ENCODE data around the gene LPP.

GRCh38 chr3:188482929-188483328 lies 329.0 kb downstream of the LPP start:
- TF ChIP-seq POLR2A (IDR thresholded peaks at IDR 0.05; ENCODE audit: low read depth, low read length) = no peak
- TF ChIP-seq, protein P1, sequence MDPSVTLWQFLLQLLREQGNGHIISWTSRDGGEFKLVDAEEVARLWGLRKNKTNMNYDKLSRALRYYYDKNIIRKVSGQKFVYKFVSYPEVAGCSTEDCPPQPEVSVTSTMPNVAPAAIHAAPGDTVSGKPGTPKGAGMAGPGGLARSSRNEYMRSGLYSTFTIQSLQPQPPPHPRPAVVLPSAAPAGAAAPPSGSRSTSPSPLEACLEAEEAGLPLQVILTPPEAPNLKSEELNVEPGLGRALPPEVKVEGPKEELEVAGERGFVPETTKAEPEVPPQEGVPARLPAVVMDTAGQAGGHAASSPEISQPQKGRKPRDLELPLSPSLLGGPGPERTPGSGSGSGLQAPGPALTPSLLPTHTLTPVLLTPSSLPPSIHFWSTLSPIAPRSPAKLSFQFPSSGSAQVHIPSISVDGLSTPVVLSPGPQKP (IDR thresholded peaks at IDR 0.05; ENCODE audit: borderline replicate concordance, low read depth, low read length) = no peak
- TF ChIP-seq, protein P2, sequence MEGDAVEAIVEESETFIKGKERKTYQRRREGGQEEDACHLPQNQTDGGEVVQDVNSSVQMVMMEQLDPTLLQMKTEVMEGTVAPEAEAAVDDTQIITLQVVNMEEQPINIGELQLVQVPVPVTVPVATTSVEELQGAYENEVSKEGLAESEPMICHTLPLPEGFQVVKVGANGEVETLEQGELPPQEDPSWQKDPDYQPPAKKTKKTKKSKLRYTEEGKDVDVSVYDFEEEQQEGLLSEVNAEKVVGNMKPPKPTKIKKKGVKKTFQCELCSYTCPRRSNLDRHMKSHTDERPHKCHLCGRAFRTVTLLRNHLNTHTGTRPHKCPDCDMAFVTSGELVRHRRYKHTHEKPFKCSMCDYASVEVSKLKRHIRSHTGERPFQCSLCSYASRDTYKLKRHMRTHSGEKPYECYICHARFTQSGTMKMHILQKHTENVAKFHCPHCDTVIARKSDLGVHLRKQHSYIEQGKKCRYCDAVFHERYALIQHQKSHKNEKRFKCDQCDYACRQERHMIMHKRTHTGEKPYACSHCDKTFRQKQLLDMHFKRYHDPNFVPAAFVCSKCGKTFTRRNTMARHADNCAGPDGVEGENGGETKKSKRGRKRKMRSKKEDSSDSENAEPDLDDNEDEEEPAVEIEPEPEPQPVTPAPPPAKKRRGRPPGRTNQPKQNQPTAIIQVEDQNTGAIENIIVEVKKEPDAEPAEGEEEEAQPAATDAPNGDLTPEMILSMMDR (conservative IDR thresholded peaks at IDR 0.05; ENCODE audit: low read depth, low read length) = no peak
- TF ChIP-seq MAZ (IDR thresholded peaks at IDR 0.05; ENCODE audit: borderline replicate concordance, low read depth, low read length) = no peak
